ENCODE data around the gene PSRC1. TPM values are rescaled to one million over a fixed set of nuclear protein-coding genes. Genes with fewer than 3 reads are reported as not detected.

PSRC1 gene
- total RNA-seq, 4 donors from 2014 or later: 1.7 to 8.7 (median 2.1) TPM

- TF ChIP-seq, protein P1, sequence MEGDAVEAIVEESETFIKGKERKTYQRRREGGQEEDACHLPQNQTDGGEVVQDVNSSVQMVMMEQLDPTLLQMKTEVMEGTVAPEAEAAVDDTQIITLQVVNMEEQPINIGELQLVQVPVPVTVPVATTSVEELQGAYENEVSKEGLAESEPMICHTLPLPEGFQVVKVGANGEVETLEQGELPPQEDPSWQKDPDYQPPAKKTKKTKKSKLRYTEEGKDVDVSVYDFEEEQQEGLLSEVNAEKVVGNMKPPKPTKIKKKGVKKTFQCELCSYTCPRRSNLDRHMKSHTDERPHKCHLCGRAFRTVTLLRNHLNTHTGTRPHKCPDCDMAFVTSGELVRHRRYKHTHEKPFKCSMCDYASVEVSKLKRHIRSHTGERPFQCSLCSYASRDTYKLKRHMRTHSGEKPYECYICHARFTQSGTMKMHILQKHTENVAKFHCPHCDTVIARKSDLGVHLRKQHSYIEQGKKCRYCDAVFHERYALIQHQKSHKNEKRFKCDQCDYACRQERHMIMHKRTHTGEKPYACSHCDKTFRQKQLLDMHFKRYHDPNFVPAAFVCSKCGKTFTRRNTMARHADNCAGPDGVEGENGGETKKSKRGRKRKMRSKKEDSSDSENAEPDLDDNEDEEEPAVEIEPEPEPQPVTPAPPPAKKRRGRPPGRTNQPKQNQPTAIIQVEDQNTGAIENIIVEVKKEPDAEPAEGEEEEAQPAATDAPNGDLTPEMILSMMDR (IDR thresholded peaks at IDR 0.05): no peak
- ATAC-seq (ENCODE audit: low FRiP score) (no peak), DNase-seq (ENCODE audit: low spot score) (no peak)
Observed at GRCh38 chr1:109270623-109271317, 12.2 kb downstream of the PSRC1 start.

DNA sequence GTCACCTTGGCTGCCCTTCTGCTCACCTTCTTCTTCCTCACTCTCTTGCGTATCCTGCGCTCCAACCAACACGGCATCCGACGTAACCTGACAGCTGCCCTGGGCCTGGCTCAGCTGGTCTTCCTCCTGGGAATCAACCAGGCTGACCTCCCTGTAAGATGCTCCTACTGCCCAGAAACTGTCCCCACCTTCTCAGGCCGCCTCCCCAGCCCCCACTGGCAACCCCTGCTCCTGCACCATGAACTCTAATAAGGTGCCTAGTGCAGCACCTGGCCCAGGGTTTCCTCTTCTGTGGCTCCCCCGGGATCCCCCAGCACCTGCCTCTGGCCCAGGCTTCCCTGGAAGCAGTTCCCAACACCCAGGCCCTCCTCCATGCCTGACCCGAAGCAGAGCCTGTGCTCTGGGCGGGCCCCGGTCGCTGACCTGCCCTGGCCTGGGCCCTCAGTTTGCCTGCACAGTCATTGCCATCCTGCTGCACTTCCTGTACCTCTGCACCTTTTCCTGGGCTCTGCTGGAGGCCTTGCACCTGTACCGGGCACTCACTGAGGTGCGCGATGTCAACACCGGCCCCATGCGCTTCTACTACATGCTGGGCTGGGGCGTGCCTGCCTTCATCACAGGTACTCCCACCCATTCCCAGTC lies 12.8 kb downstream of the PSRC1 start:
- no peak for DNase-seq (ENCODE audit: low spot score)
- TF ChIP-seq, protein P1 (IDR thresholded peaks at IDR 0.05): no peak
- ATAC-seq (ENCODE audit: low FRiP score): no peak

GRCh38 chr1:109269212-109269980 lies 13.5 kb downstream of the PSRC1 start:
- no peak for ATAC-seq (ENCODE audit: low FRiP score)
- TF ChIP-seq, protein P1 (IDR thresholded peaks at IDR 0.05): no peak
- no peak for DNase-seq (ENCODE audit: low spot score)

GRCh38 chr1:109268431-109269211 lies 14.3 kb downstream of the PSRC1 start:
- DNase-seq (ENCODE audit: low spot score) (no peak), ATAC-seq (ENCODE audit: low FRiP score) (no peak)
- TF ChIP-seq, protein P1 (IDR thresholded peaks at IDR 0.05): no peak

GRCh38 chr1:109267743-109268300 lies 15.1 kb downstream of the PSRC1 start:
- ATAC-seq (ENCODE audit: low FRiP score) (no peak), DNase-seq (ENCODE audit: low spot score) (no peak)
- TF ChIP-seq, protein P1 (IDR thresholded peaks at IDR 0.05): no peak

DNA sequence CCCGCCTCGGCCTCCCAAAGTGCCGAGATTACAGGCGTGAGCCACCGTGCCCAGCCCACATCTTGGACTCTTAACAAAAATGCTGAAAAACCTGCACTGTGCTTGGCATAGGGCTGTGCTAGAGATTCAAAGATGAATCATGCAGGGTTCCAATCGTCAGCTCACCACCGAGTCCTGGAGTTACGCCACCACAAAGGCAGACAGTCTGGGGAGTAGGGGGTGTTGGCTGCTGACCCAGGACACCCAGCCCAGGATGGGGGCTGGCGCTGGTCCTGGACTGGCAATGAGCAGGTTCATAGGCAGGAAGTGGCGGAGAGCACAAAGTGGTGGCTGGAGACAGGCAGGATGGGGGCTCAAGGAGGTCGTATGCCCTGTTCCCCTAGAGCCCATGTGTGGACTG lies 16.0 kb downstream of the PSRC1 start:
- TF ChIP-seq, protein P1 (IDR thresholded peaks at IDR 0.05): no peak
- DNase-seq (ENCODE audit: low spot score) (no peak), ATAC-seq (ENCODE audit: low FRiP score) (no peak)
